Measurements from ENCODE around the gene XYLT1. TPM values are rescaled to one million over a fixed set of nuclear protein-coding genes. Genes with fewer than 3 reads are reported as not detected.

XYLT1 gene
- total and polyA plus RNA-seq, 2 of the 13 experiments (the other 11 are each of a cell fraction or from before 2014, with no cell fraction given) = not detected

DNA sequence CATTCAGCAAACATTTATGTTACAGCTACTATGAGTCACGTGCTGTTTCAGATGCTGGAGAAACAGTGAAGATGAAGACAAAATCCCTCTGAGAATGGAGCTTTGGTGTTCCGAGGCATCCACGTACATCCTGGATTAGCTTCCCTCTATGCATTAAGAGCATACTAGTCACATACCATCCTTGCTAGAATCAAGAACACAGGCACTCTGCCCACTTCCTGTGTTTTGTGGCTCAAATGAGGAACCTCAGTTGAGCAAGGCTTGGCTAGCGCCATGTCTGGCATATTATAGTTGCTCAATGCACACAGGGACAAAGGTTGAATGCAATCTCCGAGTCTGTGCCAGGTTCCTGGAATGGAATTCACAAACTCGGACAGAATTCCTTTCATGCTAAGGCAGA lies 297.5 kb downstream of the XYLT1 start (continued):
- TF ChIP-seq ATF1 (CRISPR knock-in tag; IDR thresholded peaks at IDR 0.05) = no peak
- TF ChIP-seq, protein P1, sequence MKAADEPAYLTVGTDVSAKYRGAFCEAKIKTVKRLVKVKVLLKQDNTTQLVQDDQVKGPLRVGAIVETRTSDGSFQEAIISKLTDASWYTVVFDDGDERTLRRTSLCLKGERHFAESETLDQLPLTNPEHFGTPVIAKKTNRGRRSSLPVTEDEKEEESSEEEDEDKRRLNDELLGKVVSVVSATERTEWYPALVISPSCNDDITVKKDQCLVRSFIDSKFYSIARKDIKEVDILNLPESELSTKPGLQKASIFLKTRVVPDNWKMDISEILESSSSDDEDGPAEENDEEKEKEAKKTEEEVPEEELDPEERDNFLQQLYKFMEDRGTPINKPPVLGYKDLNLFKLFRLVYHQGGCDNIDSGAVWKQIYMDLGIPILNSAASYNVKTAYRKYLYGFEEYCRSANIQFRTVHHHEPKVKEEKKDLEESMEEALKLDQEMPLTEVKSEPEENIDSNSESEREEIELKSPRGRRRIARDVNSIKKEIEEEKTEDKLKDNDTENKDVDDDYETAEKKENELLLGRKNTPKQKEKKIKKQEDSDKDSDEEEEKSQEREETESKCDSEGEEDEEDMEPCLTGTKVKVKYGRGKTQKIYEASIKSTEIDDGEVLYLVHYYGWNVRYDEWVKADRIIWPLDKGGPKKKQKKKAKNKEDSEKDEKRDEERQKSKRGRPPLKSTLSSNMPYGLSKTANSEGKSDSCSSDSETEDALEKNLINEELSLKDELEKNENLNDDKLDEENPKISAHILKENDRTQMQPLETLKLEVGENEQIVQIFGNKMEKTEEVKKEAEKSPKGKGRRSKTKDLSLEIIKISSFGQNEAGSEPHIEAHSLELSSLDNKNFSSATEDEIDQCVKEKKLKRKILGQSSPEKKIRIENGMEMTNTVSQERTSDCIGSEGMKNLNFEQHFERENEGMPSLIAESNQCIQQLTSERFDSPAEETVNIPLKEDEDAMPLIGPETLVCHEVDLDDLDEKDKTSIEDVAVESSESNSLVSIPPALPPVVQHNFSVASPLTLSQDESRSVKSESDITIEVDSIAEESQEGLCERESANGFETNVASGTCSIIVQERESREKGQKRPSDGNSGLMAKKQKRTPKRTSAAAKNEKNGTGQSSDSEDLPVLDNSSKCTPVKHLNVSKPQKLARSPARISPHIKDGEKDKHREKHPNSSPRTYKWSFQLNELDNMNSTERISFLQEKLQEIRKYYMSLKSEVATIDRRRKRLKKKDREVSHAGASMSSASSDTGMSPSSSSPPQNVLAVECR (CRISPR knock-in tag; IDR thresholded peaks at IDR 0.05; ENCODE audit: borderline replicate concordance) = no peak
- TF ChIP-seq SNAPC2 (CRISPR knock-in tag; IDR thresholded peaks at IDR 0.05) = no peak
- no peak for TF ChIP-seq ZNF124 (CRISPR knock-in tag; IDR thresholded peaks at IDR 0.05)
- peak; percentile 49; the same call in 1 of the 2 replicates for TF ChIP-seq HNF4G (IDR thresholded peaks at IDR 0.05; ENCODE audit: borderline replicate concordance, low read depth, low read length)
- TF ChIP-seq HNF4G (CRISPR knock-in tag; IDR thresholded peaks at IDR 0.05; ENCODE audit: borderline replicate concordance, low read depth) = no peak
- TF ChIP-seq, protein P2, sequence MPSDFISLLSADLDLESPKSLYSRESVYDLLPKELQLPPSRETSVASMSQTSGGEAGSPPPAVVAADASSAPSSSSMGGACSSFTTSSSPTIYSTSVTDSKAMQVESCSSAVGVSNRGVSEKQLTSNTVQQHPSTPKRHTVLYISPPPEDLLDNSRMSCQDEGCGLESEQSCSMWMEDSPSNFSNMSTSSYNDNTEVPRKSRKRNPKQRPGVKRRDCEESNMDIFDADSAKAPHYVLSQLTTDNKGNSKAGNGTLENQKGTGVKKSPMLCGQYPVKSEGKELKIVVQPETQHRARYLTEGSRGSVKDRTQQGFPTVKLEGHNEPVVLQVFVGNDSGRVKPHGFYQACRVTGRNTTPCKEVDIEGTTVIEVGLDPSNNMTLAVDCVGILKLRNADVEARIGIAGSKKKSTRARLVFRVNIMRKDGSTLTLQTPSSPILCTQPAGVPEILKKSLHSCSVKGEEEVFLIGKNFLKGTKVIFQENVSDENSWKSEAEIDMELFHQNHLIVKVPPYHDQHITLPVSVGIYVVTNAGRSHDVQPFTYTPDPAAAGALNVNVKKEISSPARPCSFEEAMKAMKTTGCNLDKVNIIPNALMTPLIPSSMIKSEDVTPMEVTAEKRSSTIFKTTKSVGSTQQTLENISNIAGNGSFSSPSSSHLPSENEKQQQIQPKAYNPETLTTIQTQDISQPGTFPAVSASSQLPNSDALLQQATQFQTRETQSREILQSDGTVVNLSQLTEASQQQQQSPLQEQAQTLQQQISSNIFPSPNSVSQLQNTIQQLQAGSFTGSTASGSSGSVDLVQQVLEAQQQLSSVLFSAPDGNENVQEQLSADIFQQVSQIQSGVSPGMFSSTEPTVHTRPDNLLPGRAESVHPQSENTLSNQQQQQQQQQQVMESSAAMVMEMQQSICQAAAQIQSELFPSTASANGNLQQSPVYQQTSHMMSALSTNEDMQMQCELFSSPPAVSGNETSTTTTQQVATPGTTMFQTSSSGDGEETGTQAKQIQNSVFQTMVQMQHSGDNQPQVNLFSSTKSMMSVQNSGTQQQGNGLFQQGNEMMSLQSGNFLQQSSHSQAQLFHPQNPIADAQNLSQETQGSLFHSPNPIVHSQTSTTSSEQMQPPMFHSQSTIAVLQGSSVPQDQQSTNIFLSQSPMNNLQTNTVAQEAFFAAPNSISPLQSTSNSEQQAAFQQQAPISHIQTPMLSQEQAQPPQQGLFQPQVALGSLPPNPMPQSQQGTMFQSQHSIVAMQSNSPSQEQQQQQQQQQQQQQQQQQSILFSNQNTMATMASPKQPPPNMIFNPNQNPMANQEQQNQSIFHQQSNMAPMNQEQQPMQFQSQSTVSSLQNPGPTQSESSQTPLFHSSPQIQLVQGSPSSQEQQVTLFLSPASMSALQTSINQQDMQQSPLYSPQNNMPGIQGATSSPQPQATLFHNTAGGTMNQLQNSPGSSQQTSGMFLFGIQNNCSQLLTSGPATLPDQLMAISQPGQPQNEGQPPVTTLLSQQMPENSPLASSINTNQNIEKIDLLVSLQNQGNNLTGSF (CRISPR knock-in tag; IDR thresholded peaks at IDR 0.05) = no peak
- peak; percentile 61; the same call in 1 of the 2 replicates for TF ChIP-seq CEBPB (IDR thresholded peaks at IDR 0.05; ENCODE audit: borderline replicate concordance, low read depth, low read length)
- 0 out of 2 replicates have a peak, but pooled peaks have one; percentile 27 for TF ChIP-seq HNF4A (CRISPR knock-in tag; IDR thresholded peaks at IDR 0.05)
- TF ChIP-seq, protein P3, sequence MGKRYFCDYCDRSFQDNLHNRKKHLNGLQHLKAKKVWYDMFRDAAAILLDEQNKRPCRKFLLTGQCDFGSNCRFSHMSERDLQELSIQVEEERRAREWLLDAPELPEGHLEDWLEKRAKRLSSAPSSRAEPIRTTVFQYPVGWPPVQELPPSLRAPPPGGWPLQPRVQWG (CRISPR knock-in tag; IDR thresholded peaks at IDR 0.05; ENCODE audit: borderline replicate concordance, low read depth) = no peak

Measured in HepG2 (cell line).